ENCODE measurements around the gene SPATS2L. TPM values are rescaled to one million over a fixed set of nuclear protein-coding genes. Genes with fewer than 3 reads are reported as not detected.
A peak's percentile ranks its signal among the peaks of the same experiment; 100 is the strongest.

SPATS2L gene
- total RNA-seq, 1 experiment from 2014 or later = 112 TPM

DNA sequence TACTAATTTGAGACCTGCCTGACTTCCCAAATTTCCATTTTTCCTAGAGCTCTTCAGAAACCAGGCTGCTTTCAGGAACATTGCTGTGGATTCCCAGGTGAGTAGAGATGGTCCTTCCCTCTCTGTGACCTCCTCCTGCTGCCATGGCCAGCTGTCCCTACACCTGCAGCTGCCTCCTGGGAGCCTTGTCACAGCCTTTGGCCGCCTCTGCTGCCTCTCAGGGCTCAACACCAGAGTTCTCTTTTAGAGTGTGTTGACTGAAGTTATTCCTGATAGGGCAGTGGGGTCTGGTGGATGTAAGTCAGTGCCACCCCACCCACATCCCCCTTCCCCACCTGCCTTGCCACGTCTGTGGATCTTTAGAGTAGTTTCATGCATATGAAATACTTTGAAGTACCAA is 22.9 kb downstream of the SPATS2L start (continued):
- TF ChIP-seq, protein P1, sequence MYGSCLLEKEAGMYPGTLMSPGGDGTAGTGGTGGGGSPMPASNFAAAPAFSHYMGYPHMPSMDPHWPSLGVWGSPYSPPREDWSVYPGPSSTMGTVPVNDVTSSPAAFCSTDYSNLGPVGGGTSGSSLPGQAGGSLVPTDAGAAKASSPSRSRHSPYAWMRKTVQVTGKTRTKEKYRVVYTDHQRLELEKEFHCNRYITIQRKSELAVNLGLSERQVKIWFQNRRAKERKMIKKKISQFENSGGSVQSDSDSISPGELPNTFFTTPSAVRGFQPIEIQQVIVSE (CRISPR knock-in tag; IDR thresholded peaks at IDR 0.05; ENCODE audit: borderline replicate concordance) = no peak
- TF ChIP-seq ARID4B (CRISPR knock-in tag; IDR thresholded peaks at IDR 0.05; ENCODE audit: borderline replicate concordance) (no peak), SOX15 (CRISPR knock-in tag; IDR thresholded peaks at IDR 0.05) (no peak)
- TF ChIP-seq, protein P2, sequence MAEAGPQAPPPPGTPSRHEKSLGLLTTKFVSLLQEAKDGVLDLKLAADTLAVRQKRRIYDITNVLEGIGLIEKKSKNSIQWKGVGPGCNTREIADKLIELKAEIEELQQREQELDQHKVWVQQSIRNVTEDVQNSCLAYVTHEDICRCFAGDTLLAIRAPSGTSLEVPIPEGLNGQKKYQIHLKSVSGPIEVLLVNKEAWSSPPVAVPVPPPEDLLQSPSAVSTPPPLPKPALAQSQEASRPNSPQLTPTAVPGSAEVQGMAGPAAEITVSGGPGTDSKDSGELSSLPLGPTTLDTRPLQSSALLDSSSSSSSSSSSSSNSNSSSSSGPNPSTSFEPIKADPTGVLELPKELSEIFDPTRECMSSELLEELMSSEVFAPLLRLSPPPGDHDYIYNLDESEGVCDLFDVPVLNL (CRISPR knock-in tag; IDR thresholded peaks at IDR 0.05; ENCODE audit: borderline replicate concordance, low read depth) = no peak

DNA sequence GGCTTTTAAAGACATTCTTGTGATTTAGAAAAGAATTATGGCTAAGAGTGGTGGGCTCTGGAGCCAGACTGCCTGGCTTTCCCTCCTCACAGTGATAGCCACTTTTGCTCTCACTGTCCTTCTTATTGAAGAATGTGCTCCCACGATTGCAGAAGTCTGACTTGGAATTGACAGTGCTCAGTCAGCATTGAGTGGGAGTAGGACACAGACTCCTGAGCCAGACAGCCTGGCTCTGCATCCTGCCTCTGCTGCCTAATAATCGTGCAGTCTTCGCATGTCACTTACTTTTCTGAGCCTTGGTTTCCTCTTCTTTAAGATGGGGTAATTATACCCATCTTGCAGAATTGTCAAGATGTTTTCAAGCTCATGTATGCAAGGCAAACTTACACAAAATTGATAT is 23.3 kb downstream of the SPATS2L start:
- Mint-ChIP-seq H3K9me3 (peaks cover 3% of the 10 kb centered on the region; the same call in 1 of the 2 replicates), H3K36me3 (peaks cover 38% of the 10 kb centered on the region), H3K27ac (0 out of 2 replicates have a peak overlapping the region, but pooled peaks have one; percentile 65), H3K4me1 (peaks cover 40% of the 10 kb centered on the region), H3K4me3 (no peak overlapping the region), H3K27me3 (ENCODE audit: low read depth) (no peaks in the 10 kb centered on the region)
- DNase-seq (ENCODE audit: low spot score) (no peak), ATAC-seq (no peak)
- ChIA-PET POLR2A (interaction anchor here (0.6 kb wide), 1 partner anchor 190 kb away, joined by 3 read pairs; no protein-coding TSS in a partner anchor), CTCF (interaction anchor here (0.7 to 0.9 kb wide), 2 partner anchors 12 to 344 kb away, joined by 3 read pairs; no protein-coding TSS in a partner anchor)
- TF ChIP-seq, protein P3, sequence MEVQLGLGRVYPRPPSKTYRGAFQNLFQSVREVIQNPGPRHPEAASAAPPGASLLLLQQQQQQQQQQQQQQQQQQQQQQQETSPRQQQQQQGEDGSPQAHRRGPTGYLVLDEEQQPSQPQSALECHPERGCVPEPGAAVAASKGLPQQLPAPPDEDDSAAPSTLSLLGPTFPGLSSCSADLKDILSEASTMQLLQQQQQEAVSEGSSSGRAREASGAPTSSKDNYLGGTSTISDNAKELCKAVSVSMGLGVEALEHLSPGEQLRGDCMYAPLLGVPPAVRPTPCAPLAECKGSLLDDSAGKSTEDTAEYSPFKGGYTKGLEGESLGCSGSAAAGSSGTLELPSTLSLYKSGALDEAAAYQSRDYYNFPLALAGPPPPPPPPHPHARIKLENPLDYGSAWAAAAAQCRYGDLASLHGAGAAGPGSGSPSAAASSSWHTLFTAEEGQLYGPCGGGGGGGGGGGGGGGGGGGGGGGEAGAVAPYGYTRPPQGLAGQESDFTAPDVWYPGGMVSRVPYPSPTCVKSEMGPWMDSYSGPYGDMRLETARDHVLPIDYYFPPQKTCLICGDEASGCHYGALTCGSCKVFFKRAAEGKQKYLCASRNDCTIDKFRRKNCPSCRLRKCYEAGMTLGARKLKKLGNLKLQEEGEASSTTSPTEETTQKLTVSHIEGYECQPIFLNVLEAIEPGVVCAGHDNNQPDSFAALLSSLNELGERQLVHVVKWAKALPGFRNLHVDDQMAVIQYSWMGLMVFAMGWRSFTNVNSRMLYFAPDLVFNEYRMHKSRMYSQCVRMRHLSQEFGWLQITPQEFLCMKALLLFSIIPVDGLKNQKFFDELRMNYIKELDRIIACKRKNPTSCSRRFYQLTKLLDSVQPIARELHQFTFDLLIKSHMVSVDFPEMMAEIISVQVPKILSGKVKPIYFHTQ (CRISPR knock-in tag; IDR thresholded peaks at IDR 0.05) = no peak
- TF ChIP-seq FOXP4 (CRISPR knock-in tag; IDR thresholded peaks at IDR 0.05) (no peak), NR3C1 (CRISPR knock-in tag; conservative IDR thresholded peaks at IDR 0.05; ENCODE audit: low read depth) (no peak)

DNA sequence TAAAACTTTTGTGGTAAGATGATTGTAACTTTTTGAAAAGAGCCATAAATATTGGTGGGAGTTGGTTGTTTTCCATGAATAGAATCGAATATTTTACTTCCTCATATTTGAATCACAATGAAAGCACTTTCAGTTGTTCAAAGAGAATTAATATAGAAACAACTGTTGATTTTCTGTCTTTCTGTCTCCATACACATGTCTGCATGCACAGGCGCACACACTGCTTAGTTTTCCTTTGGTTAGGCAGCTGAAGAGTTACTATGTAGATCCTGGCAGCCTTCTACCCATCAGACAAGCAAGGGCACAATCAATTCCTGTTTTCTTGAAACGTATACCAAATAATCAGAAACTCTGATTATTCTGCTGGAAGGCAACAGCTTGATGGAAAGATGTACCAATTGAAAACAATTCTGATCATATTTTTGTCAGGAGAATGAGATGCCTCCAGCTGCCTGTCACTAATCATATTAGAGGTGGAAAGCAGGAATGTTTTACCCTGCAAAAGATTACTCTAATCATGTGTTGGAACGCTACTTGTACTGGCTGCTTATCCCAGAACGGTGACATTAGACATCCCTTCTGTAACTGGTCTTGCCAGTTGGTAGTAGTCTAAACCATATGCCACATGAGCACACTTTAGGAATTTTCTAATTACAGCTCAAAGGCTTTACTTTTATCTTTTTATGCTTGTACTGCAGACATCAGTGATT is 24.0 kb downstream of the SPATS2L start:
- CTCF ChIA-PET = no interaction called here
- POLR2A ChIA-PET = interaction anchor here (0.6 kb wide), 1 partner anchor 191 kb away, joined by 3 read pairs; no protein-coding TSS in a partner anchor
- H3K36me3 Mint-ChIP-seq = peaks cover 42% of the 10 kb centered on the region
- TF ChIP-seq, protein P4, sequence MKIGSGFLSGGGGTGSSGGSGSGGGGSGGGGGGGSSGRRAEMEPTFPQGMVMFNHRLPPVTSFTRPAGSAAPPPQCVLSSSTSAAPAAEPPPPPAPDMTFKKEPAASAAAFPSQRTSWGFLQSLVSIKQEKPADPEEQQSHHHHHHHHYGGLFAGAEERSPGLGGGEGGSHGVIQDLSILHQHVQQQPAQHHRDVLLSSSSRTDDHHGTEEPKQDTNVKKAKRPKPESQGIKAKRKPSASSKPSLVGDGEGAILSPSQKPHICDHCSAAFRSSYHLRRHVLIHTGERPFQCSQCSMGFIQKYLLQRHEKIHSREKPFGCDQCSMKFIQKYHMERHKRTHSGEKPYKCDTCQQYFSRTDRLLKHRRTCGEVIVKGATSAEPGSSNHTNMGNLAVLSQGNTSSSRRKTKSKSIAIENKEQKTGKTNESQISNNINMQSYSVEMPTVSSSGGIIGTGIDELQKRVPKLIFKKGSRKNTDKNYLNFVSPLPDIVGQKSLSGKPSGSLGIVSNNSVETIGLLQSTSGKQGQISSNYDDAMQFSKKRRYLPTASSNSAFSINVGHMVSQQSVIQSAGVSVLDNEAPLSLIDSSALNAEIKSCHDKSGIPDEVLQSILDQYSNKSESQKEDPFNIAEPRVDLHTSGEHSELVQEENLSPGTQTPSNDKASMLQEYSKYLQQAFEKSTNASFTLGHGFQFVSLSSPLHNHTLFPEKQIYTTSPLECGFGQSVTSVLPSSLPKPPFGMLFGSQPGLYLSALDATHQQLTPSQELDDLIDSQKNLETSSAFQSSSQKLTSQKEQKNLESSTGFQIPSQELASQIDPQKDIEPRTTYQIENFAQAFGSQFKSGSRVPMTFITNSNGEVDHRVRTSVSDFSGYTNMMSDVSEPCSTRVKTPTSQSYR (CRISPR knock-in tag; IDR thresholded peaks at IDR 0.05) = no peak
- TF ChIP-seq FOXP1 (CRISPR knock-in tag; IDR thresholded peaks at IDR 0.05; ENCODE audit: borderline replicate concordance) (no peak), HMGA2 (CRISPR knock-in tag; IDR thresholded peaks at IDR 0.05) (no peak), GABPB1 (CRISPR knock-in tag; IDR thresholded peaks at IDR 0.05) (no peak)
- H3K4me1 Mint-ChIP-seq = peaks cover 46% of the 10 kb centered on the region
- H3K27ac Mint-ChIP-seq = peak overlapping the region; percentile 76
- ATAC-seq (no peak), DNase-seq (ENCODE audit: low spot score) (no peak)
- H3K4me3 Mint-ChIP-seq = no peak overlapping the region
- H3K27me3 Mint-ChIP-seq (ENCODE audit: low read depth) = no peaks in the 10 kb centered on the region
- H3K9me3 Mint-ChIP-seq = peaks cover 3% of the 10 kb centered on the region; the same call in 1 of the 2 replicates
